Metanephros (tissue), 2 donors: ENCODE measurements around the gene SNRNP70. TPM values are rescaled to one million over a fixed set of nuclear protein-coding genes. Genes with fewer than 3 reads are reported as not detected.

Experiments used
- small RNA-seq: library from RNA; depleted of rRNA; stranded (forward); fragments of <200 nt; gene quantifications from one replicate; pipeline ENCODE3, GENCODE V24; 2014; ENCODE audit warnings: low replicate concordance
- total RNA-seq: library from RNA; depleted of rRNA; stranded (reverse); fragments of >200 nt; gene quantifications from one replicate; pipeline ENCODE4 v1.2.3, GENCODE V29; 2014

SNRNP70 gene
- 266 TPM for total RNA-seq

GRCh38 chr19:49085020-49085867, at the start of gene SNRNP70:
TSS of gene SNRNP70 (plus strand) at chr19:49085451. CDS start at chr19:49086415, 964 bp downstream.

GRCh38 chr19:49036815-49037214, 48.4 kb upstream of the SNRNP70 start, which contains the start of gene CGB1:
TSS of gene CGB1 (minus strand) at chr19:49036895. CDS start at chr19:49036711, 184 bp downstream.

GRCh38 chr19:49043548-49043947, 41.7 kb upstream of the SNRNP70 start, which contains the start of gene CGB5:
TSS of gene CGB5 (plus strand) at chr19:49043848. CDS start at chr19:49044210, 362 bp downstream.

GRCh38 chr19:49049011-49049410, 36.2 kb upstream of the SNRNP70 start, which contains the start of gene CGB8:
TSS of gene CGB8 (minus strand) at chr19:49049111. CDS start at chr19:49048739, 372 bp downstream.

GRCh38 chr19:49057636-49058234, 27.5 kb upstream of the SNRNP70 start, which contains the start of gene CGB7:
TSS of gene CGB7 (minus strand) at chr19:49057749. CDS start at chr19:49055375, 2,374 bp downstream.

GRCh38 chr19:49064768-49065611, 20.3 kb upstream of the SNRNP70 start, which contains the start of gene NTF4:
TSS of gene NTF4 (minus strand) at chr19:49064818. CDS start at chr19:49061997, 2,821 bp downstream.

GRCh38 chr19:49113762-49114629, 28.7 kb downstream of the SNRNP70 start, which contains the start of gene LIN7B:
TSS of gene LIN7B (plus strand) at chr19:49114370. CDS start at chr19:49114405, 35 bp downstream.

GRCh38 chr19:49118565-49119410, 33.5 kb downstream of the SNRNP70 start, which contains the start of gene C19orf73:
TSS of gene C19orf73 (minus strand) at chr19:49119143. CDS start at chr19:49119022, 121 bp downstream.

GRCh38 chr19:49119411-49120324, 34.4 kb downstream of the SNRNP70 start, which contains the start of gene PPFIA3:
TSS of gene PPFIA3 (plus strand) at chr19:49119544. CDS start at chr19:49127874, 8,330 bp downstream.

GRCh38 chr19:49155005-49155819, 70.0 kb downstream of the SNRNP70 start, which contains the start of gene HRC:
TSS of gene HRC (minus strand) at chr19:49155396. CDS start at chr19:49155237, 159 bp downstream.

GRCh38 chr19:49157445-49158224, 72.4 kb downstream of the SNRNP70 start, which contains the start of gene TRPM4:
TSS of gene TRPM4 (plus strand) at chr19:49157792. CDS start at chr19:49157867, 75 bp downstream.

Small RNA genes lying within 50 kb of the gene (small RNA-seq; reads per million reads assigned to genes)
- gene RN7SL708P: not detected

Other genes starting within 250 kb of the SNRNP70 start
- 12.0 TPM for gene HSD17B14, start 249.0 kb upstream of the SNRNP70 start, total RNA-seq
- gene PLEKHA4, start 216.8 kb upstream of the SNRNP70 start, total RNA-seq: 18.1 TPM
- gene PPP1R15A, start 213.0 kb upstream of the SNRNP70 start, total RNA-seq: 71.7 TPM
- gene TULP2, start 186.7 kb upstream of the SNRNP70 start, total RNA-seq: 0.29 TPM
- 221 TPM for gene NUCB1, start 185.1 kb upstream of the SNRNP70 start, total RNA-seq
- 1.4 TPM for gene DHDH, start 151.8 kb upstream of the SNRNP70 start, total RNA-seq
- gene BAX, start 130.6 kb upstream of the SNRNP70 start, total RNA-seq: 30.8 TPM
- 1,684 TPM for gene FTL, start 120.1 kb upstream of the SNRNP70 start, total RNA-seq
- 51.8 TPM for gene GYS1, start 92.1 kb upstream of the SNRNP70 start, total RNA-seq
- 105 TPM for gene RUVBL2, start 91.6 kb upstream of the SNRNP70 start, total RNA-seq
- gene LHB, start 68.4 kb upstream of the SNRNP70 start, total RNA-seq: 1.1 TPM
- not detected for gene CGB3, start 61.1 kb upstream of the SNRNP70 start, total RNA-seq
- gene CGB2, start 53.6 kb upstream of the SNRNP70 start, total RNA-seq: not detected
- gene CGB1, start 48.6 kb upstream of the SNRNP70 start, total RNA-seq: not detected
- gene CGB5, start 41.6 kb upstream of the SNRNP70 start, total RNA-seq: not detected
- not detected for gene CGB8, start 36.3 kb upstream of the SNRNP70 start, total RNA-seq
- 1.3 TPM for gene CGB7, start 27.7 kb upstream of the SNRNP70 start, total RNA-seq
- gene NTF4, start 20.6 kb upstream of the SNRNP70 start, total RNA-seq: 5.4 TPM
- gene KCNA7, start 12.8 kb upstream of the SNRNP70 start, total RNA-seq: 2.3 TPM
- 8.0 TPM for gene LIN7B, start 28.9 kb downstream of the SNRNP70 start, total RNA-seq
- gene C19orf73, start 33.7 kb downstream of the SNRNP70 start, total RNA-seq: not detected
- 6.9 TPM for gene PPFIA3, start 34.1 kb downstream of the SNRNP70 start, total RNA-seq
- gene HRC, start 69.9 kb downstream of the SNRNP70 start, total RNA-seq: 28.8 TPM
- 39.2 TPM for gene TRPM4, start 72.3 kb downstream of the SNRNP70 start, total RNA-seq
- 3.2 TPM for gene SLC6A16, start 239.7 kb downstream of the SNRNP70 start, total RNA-seq
- gene CD37, start 250.0 kb downstream of the SNRNP70 start, total RNA-seq: 16.5 TPM